ENCODE results near the gene ABLIM1.

Gene ABLIM1

GRCh38 chr10:114682121-114682520 is 24.0 kb upstream of the ABLIM1 start:
- intact Hi-C loops (cut with DNase I), result no loop called here
- no peak for DNase-seq

GRCh38 chr10:114681542-114681941 is 23.5 kb upstream of the ABLIM1 start:
- DNase-seq, result peak in 3 of 42 donors; percentile 9 to 44 (median 21)
- intact Hi-C loops (cut with DNase I), result no loop called here

- intact Hi-C loops (cut with DNase I), result no loop called here
- DNase-seq, result no peak
These were observed 22.6 kb upstream of the ABLIM1 start for GRCh38 chr10:114680543-114681117.

- intact Hi-C loops (cut with DNase I), result no loop called here
- no peak for DNase-seq
These were observed 21.5 kb upstream of the ABLIM1 start for GRCh38 chr10:114679552-114679951.

GRCh38 chr10:114678820-114679219 is 20.7 kb upstream of the ABLIM1 start:
- intact Hi-C loops (cut with DNase I), result no loop called here
- DNase-seq, result no peak

GRCh38 chr10:114678336-114678735 is 20.3 kb upstream of the ABLIM1 start:
- intact Hi-C loops (cut with DNase I), result no loop called here
- no peak for DNase-seq

GRCh38 chr10:114674346-114674745 is 16.3 kb upstream of the ABLIM1 start:
- DNase-seq, result no peak
- intact Hi-C loops (cut with DNase I), result no loop called here

GRCh38 chr10:114669648-114670047 is 11.6 kb upstream of the ABLIM1 start:
- DNase-seq, result no peak
- intact Hi-C loops (cut with DNase I), result no loop called here

- intact Hi-C loops (cut with DNase I), result no loop called here
- no peak for DNase-seq
These were observed 10.5 kb upstream of the ABLIM1 start for GRCh38 chr10:114668375-114669080.

- no peak for DNase-seq
- intact Hi-C loops (cut with DNase I), result no loop called here
These were observed 7.8 kb upstream of the ABLIM1 start for GRCh38 chr10:114665873-114666272.

GRCh38 chr10:114665406-114665805 is 7.3 kb upstream of the ABLIM1 start:
- intact Hi-C loops (cut with DNase I), result no loop called here
- no peak for DNase-seq

- no peak for DNase-seq
- intact Hi-C loops (cut with DNase I), result no loop called here
These were observed 6.1 kb upstream of the ABLIM1 start for GRCh38 chr10:114664127-114664526.

GRCh38 chr10:114663626-114664025 is 5.6 kb upstream of the ABLIM1 start:
- DNase-seq, result peak in 12 of 42 donors; percentile 3 to 49 (median 17)
- intact Hi-C loops (cut with DNase I), result no loop called here

- intact Hi-C loops (cut with DNase I), result no loop called here
- DNase-seq, result no peak
These were observed 4.7 kb upstream of the ABLIM1 start for GRCh38 chr10:114662646-114663217.

GRCh38 chr10:114661212-114661880 is 3.3 kb upstream of the ABLIM1 start:
- intact Hi-C loops (cut with DNase I), result no loop called here
- DNase-seq, result no peak

GRCh38 chr10:114655671-114656070 is 2.4 kb downstream of the ABLIM1 start:
- intact Hi-C loops (cut with DNase I), result no loop called here

GRCh38 chr10:114654822-114655575 is 3.1 kb downstream of the ABLIM1 start:
- DNase-seq, result no peak
- intact Hi-C loops (cut with DNase I), result no loop called here

More at GRCh38 chr10:114655671-114656070, 2.4 kb downstream of the ABLIM1 start:
- DNase-seq, result no peak

- intact Hi-C loops (cut with DNase I), result no loop called here
- no peak for DNase-seq
These were observed 4.1 kb downstream of the ABLIM1 start for GRCh38 chr10:114653926-114654325.
